GM12878 (cell line): ENCODE data around the gene NSUN2. TPM values are rescaled to one million over a fixed set of nuclear protein-coding genes. Genes with fewer than 3 reads are reported as not detected.

Experiments
- ATAC-seq: fragments of 200-7000 bp; cut with Tn5 transposase; 3 replicates; pipeline ENCODE4 v1.9.1; 2020; ENCODE audit warnings: mild to moderate bottlenecking, moderate library complexity
- BruUV-seq: library from RNA; stranded (reverse); fragments of 400-500 nt; replicated peaks from 2 replicates; lab custom pipeline; 2021; lab: Mats Ljungman, UMichigan
- CTCF ChIA-PET: fragments of 300-600 bp; sonication (Branson Sonifier 250); formaldehyde crosslinking; extraction: SDS; loops from one replicate; lab custom pipeline; 2021; ENCODE audit warnings: inconsistent platforms; lab: Yijun Ruan, JAX
- POLR2A ChIA-PET: fragments of 350-600 bp; formaldehyde crosslinking; extraction: SDS; loops from one replicate; lab custom pipeline; 2021; ENCODE audit warnings: inconsistent platforms; lab: Charles Lee
- RAD21 ChIA-PET: fragments of 300-600 bp; sonication (Branson Sonifier 250); formaldehyde crosslinking; loops from one replicate; lab custom pipeline; 2023; ENCODE audit warnings: antibody characterized with exemption; ENCODE audit not compliant: unreplicated experiment; lab: Charles Lee
- SMC1A ChIA-PET: fragments of 300-600 bp; sonication (Branson Sonifier 250); formaldehyde crosslinking; loops from one replicate; lab custom pipeline; 2023; ENCODE audit not compliant: unreplicated experiment, uncharacterized antibody; lab: Charles Lee
- DNase-seq: peaks from one replicate; pipeline ENCODE4 v3.0.0-alpha.2; 2011; ENCODE audit warnings: low read depth, low spot score
- FAIRE-seq: peaks from 3 replicates; lab custom pipeline; 2011; peaks lifted over from hg19 to GRCh38; lab: Jason Lieb, UNC
- H2AFZ ChIP-seq: 2 replicates; pipeline ENCODE4 v1.6.0; 2011; ENCODE audit warnings: low read depth, low read length, control low read depth; ENCODE audit not compliant: control insufficient read depth
- H3K27ac ChIP-seq: 2 replicates; pipeline ENCODE4 v1.5.1; 2011; ENCODE audit warnings: control low read depth; ENCODE audit not compliant: control insufficient read depth, insufficient read depth
- H3K27me3 ChIP-seq, 2 experiments: replicated peaks in 1 of 2; 2 replicates each; pipeline versions ENCODE4 v1.6.0 to v1.6.1; 2011; ENCODE audit warnings: low read length in 1 of 2; ENCODE audit not compliant: control insufficient read depth in 2 of 2, insufficient read depth in 2 of 2
- H3K36me3 ChIP-seq, 2 experiments: 2 replicates each; pipeline ENCODE4 v1.5.1; 2011; ENCODE audit warnings: low read length in 1 of 2; ENCODE audit not compliant: control insufficient read depth in 2 of 2, insufficient read depth in 2 of 2
- H3K4me1 ChIP-seq: 2 replicates; pipeline ENCODE4 v1.6.1; 2011; ENCODE audit warnings: mild to moderate bottlenecking, low read length, moderate library complexity, mixed read lengths; ENCODE audit not compliant: control insufficient read depth, insufficient read depth
- H3K4me2 ChIP-seq: 2 replicates; pipeline ENCODE4 v1.6.0; 2011; ENCODE audit warnings: control low read depth; ENCODE audit not compliant: control insufficient read depth, insufficient read depth
- H3K4me3 ChIP-seq: fragments of 200-600 bp; sonication (generic); 2 replicates; pipeline ENCODE4 v1.5.1; 2016
- H3K79me2 ChIP-seq: 2 replicates; pipeline ENCODE4 v1.6.0; 2011; ENCODE audit warnings: low read length; ENCODE audit not compliant: control insufficient read depth, insufficient read depth
- H3K9ac ChIP-seq: 2 replicates; pipeline ENCODE4 v1.8.0; 2011; ENCODE audit warnings: low read length, control low read depth, mixed read lengths; ENCODE audit not compliant: control insufficient read depth, insufficient read depth
- H3K9me3 ChIP-seq: replicated peaks from 3 replicates; pipeline ENCODE4 v1.5.1; 2011; ENCODE audit warnings: mild to moderate bottlenecking, low read length; ENCODE audit not compliant: control insufficient read depth, insufficient read depth
- H4K20me1 ChIP-seq: 2 replicates; pipeline ENCODE4 v1.6.0; 2011; ENCODE audit not compliant: control insufficient read depth, insufficient read depth
- CBX3 ChIP-seq: fragments of 200-600 bp; sonication (generic); IDR thresholded peaks from 2 replicates; pipeline ENCODE4 v1.6.1; 2016; ENCODE audit warnings: low read depth, borderline replicate concordance
- POLR2AphosphoS2 ChIP-seq: IDR thresholded peaks from 2 replicates; pipeline ENCODE4 v1.6.1; 2011; ENCODE audit warnings: low read depth, mild to moderate bottlenecking, low read length, improper control_type of control experiment, moderate library complexity
- WGBS: methylation state at CpG from one replicate; pipeline ENCODE4 v1.1.6; 2016; ENCODE audit warnings: low lambda C conversion rate; ENCODE audit not compliant: insufficient replicate concordance, insufficient coverage; ENCODE audit errors: missing lambda C conversion rate; 5-methylcytosine and 5-hydroxymethylcytosine counted together
- in situ Hi-C: fragments of 300-500 bp; cut with MboI; formaldehyde crosslinking; loops from 9 replicates; pipeline ENCODE4 v1.14.3; 2018; ENCODE audit warnings: mixed read lengths
- intact Hi-C: fragments of 100-400 bp; cut with micrococcal nuclease; formaldehyde crosslinking; loops from one replicate; pipeline ENCODE4 v1.14.2; 2022; ENCODE audit not compliant: unreplicated experiment
- polyA plus RNA-seq, 11 experiments: library from polyadenylated mRNA; depleted of rRNA in 4 of 11; unstranded in 6 of 11; stranded (reverse) in 5 of 11; fragments of >200 nt; fragmentation: Nextera tagmentation in 4 of 11; fragmentation: Illumina TruSeq in 1 of 11; extraction: Ambion mirVana in 4 of 11; extraction: Trizol in 1 of 11; gene quantifications; 1 replicate in 1 of 11; 2 replicates in 10 of 11; pipeline versions ENCODE4 v1.2.1 to v1.2.3, GENCODE V29; 2011 to 2016; ENCODE audit warnings: inconsistent platforms in 2 of 11, missing spikeins in 2 of 11, low read depth in 1 of 11
- total RNA-seq, 4 experiments: library from RNA; depleted of rRNA in 3 of 4; stranded (reverse); fragments of >200 nt in 3 of 4; fragmentation: Illumina TruSeq in 1 of 4; extraction: Trizol in 1 of 4; gene quantifications; 2 replicates each; pipeline versions ENCODE4 v1.2.1 to v1.2.3, GENCODE V29; 2013 to 2021
- TF ChIP-seq, protein P1 (sequence below), 3 experiments: IDR thresholded peaks in 2 of 3; conservative IDR thresholded peaks in 1 of 3; 2 replicates each; pipeline ENCODE4 v1.5.1; 2011; ENCODE audit warnings: low read depth in 3 of 3, low read length in 3 of 3, mild to moderate bottlenecking in 3 of 3, control low read depth in 2 of 3, moderate library complexity in 2 of 3, inconsistent platforms in 1 of 3, mixed read lengths in 1 of 3; ENCODE audit not compliant: control insufficient read depth in 2 of 3, insufficient read depth in 1 of 3; ENCODE audit errors: extremely low read depth in 1 of 3
- TF ChIP-seq, protein P2 (sequence below): fragments of 150-350 bp; IDR thresholded peaks from 2 replicates; pipeline ENCODE4 v1.6.1; 2014; ENCODE audit warnings: mild to moderate bottlenecking, low read depth, low read length

NSUN2 gene
- total and polyA plus RNA-seq, 10 of the 15 experiments (the other 5 are each of a cell fraction or from before 2014, with no cell fraction given): 8.0 to 112 (median 91.1) TPM

- no peak for DNase-seq
Observed at GRCh38 chr5:6676702-6677101, 43.9 kb upstream of the NSUN2 start.

More at GRCh38 chr5:6676702-6677101, 43.9 kb upstream of the NSUN2 start:
- no peak overlapping the region for H2AFZ ChIP-seq
- TF ChIP-seq, protein P1, sequence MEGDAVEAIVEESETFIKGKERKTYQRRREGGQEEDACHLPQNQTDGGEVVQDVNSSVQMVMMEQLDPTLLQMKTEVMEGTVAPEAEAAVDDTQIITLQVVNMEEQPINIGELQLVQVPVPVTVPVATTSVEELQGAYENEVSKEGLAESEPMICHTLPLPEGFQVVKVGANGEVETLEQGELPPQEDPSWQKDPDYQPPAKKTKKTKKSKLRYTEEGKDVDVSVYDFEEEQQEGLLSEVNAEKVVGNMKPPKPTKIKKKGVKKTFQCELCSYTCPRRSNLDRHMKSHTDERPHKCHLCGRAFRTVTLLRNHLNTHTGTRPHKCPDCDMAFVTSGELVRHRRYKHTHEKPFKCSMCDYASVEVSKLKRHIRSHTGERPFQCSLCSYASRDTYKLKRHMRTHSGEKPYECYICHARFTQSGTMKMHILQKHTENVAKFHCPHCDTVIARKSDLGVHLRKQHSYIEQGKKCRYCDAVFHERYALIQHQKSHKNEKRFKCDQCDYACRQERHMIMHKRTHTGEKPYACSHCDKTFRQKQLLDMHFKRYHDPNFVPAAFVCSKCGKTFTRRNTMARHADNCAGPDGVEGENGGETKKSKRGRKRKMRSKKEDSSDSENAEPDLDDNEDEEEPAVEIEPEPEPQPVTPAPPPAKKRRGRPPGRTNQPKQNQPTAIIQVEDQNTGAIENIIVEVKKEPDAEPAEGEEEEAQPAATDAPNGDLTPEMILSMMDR (IDR thresholded peaks at IDR 0.05 in 2 of 3, conservative IDR thresholded peaks at IDR 0.05 in 1 of 3; ENCODE audit: control insufficient read depth in 2 of 3, extremely low read depth in 1 of 3, insufficient read depth in 1 of 3, low read depth in 3 of 3, low read length in 3 of 3): no peak
- TF ChIP-seq, protein P2, sequence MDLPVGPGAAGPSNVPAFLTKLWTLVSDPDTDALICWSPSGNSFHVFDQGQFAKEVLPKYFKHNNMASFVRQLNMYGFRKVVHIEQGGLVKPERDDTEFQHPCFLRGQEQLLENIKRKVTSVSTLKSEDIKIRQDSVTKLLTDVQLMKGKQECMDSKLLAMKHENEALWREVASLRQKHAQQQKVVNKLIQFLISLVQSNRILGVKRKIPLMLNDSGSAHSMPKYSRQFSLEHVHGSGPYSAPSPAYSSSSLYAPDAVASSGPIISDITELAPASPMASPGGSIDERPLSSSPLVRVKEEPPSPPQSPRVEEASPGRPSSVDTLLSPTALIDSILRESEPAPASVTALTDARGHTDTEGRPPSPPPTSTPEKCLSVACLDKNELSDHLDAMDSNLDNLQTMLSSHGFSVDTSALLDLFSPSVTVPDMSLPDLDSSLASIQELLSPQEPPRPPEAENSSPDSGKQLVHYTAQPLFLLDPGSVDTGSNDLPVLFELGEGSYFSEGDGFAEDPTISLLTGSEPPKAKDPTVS: no peak
- TF ChIP-seq CBX3 (no peak), POLR2AphosphoS2 (no peak)
- CTCF ChIA-PET: no interaction called here
- SMC1A ChIA-PET: interaction anchor here (1.0 kb wide), 1 partner anchor 19 kb away, joined by 3 read pairs; no protein-coding TSS in a partner anchor
- intact Hi-C loops (no loop called here), in situ Hi-C loops (no loop called here)
- H3K4me3 ChIP-seq: no peak overlapping the region
- H4K20me1 ChIP-seq: no peaks in the 10 kb centered on the region
- 16% methylated on average over 2 of the region's 2 CpGs for WGBS
- POLR2A ChIA-PET: no interaction called here
- H3K36me3 ChIP-seq: no peaks in the 10 kb centered on the region; a peak in 1 of 4 replicates
- RAD21 ChIA-PET: no interaction called here
- no peak overlapping the region for H3K9ac ChIP-seq
- H3K27me3 ChIP-seq: no peaks in the 10 kb centered on the region
- H3K4me1 ChIP-seq: no peaks in the 10 kb centered on the region
- H3K27ac ChIP-seq: no peak overlapping the region
- BruUV-seq: no TSS peak
- no peak overlapping the region for H3K4me2 ChIP-seq
- no peaks in the 10 kb centered on the region for H3K79me2 ChIP-seq
- ATAC-seq: no peak
- no peaks in the 10 kb centered on the region; the same call in 2 of the 3 replicates for H3K9me3 ChIP-seq
- no peak for FAIRE-seq
